ENCODE results near the gene IRS1.

Gene IRS1

GRCh38 chr2:226692521-226693126 is 107.0 kb downstream of the IRS1 start:
- Histone ChIP-seq H3K4me1 (no peaks in the 10 kb centered on the region), H3K9me3 (no peaks in the 10 kb centered on the region)

GRCh38 chr2:226691255-226691654 is 108.4 kb downstream of the IRS1 start:
- Histone ChIP-seq H3K27me3 (0 out of 2 replicates have a peak, but pooled peaks cover 3% of the 10 kb centered on the region), H3K9me3 (no peaks in the 10 kb centered on the region), H3K36me3 (no peaks in the 10 kb centered on the region), H3K4me3 (ENCODE audit: low read depth, low read length) (no peak overlapping the region), H3K4me1 (no peaks in the 10 kb centered on the region)
- TF ChIP-seq, protein P1, sequence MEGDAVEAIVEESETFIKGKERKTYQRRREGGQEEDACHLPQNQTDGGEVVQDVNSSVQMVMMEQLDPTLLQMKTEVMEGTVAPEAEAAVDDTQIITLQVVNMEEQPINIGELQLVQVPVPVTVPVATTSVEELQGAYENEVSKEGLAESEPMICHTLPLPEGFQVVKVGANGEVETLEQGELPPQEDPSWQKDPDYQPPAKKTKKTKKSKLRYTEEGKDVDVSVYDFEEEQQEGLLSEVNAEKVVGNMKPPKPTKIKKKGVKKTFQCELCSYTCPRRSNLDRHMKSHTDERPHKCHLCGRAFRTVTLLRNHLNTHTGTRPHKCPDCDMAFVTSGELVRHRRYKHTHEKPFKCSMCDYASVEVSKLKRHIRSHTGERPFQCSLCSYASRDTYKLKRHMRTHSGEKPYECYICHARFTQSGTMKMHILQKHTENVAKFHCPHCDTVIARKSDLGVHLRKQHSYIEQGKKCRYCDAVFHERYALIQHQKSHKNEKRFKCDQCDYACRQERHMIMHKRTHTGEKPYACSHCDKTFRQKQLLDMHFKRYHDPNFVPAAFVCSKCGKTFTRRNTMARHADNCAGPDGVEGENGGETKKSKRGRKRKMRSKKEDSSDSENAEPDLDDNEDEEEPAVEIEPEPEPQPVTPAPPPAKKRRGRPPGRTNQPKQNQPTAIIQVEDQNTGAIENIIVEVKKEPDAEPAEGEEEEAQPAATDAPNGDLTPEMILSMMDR (IDR thresholded peaks at IDR 0.05; ENCODE audit: low read depth, low read length) = no peak
- no peak for DNase-seq

More at GRCh38 chr2:226692521-226693126, 107.0 kb downstream of the IRS1 start:
- no peaks in the 10 kb centered on the region for H3K36me3 ChIP-seq
- no peak for DNase-seq
- TF ChIP-seq, protein P1 (IDR thresholded peaks at IDR 0.05; ENCODE audit: low read depth, low read length) = no peak
- no peak overlapping the region for H3K4me3 ChIP-seq (ENCODE audit: low read depth, low read length)
- 0 out of 2 replicates have a peak, but pooled peaks cover 3% of the 10 kb centered on the region for H3K27me3 ChIP-seq

GRCh38 chr2:226690461-226691024 is 109.1 kb downstream of the IRS1 start:
- H3K9me3 ChIP-seq = no peaks in the 10 kb centered on the region
- H3K4me3 ChIP-seq (ENCODE audit: low read depth, low read length) = no peak overlapping the region
- 0 out of 2 replicates have a peak, but pooled peaks cover 3% of the 10 kb centered on the region for H3K27me3 ChIP-seq
- no peak for DNase-seq
- TF ChIP-seq, protein P1 (IDR thresholded peaks at IDR 0.05; ENCODE audit: low read depth, low read length) = no peak
- H3K36me3 ChIP-seq = no peaks in the 10 kb centered on the region
- H3K4me1 ChIP-seq = no peaks in the 10 kb centered on the region

- DNase-seq = no peak
- H3K36me3 ChIP-seq = no peaks in the 10 kb centered on the region
- TF ChIP-seq, protein P1 (IDR thresholded peaks at IDR 0.05; ENCODE audit: low read depth, low read length) = no peak
- no peak overlapping the region for H3K4me3 ChIP-seq (ENCODE audit: low read depth, low read length)
- H3K27me3 ChIP-seq = no peaks in the 10 kb centered on the region
- no peaks in the 10 kb centered on the region for H3K9me3 ChIP-seq
- H3K4me1 ChIP-seq = no peaks in the 10 kb centered on the region
Measured at GRCh38 chr2:226687641-226688253, 111.9 kb downstream of the IRS1 start.

- H3K27me3 ChIP-seq = no peaks in the 10 kb centered on the region
- DNase-seq = no peak
- no peak overlapping the region for H3K4me3 ChIP-seq (ENCODE audit: low read depth, low read length)
- TF ChIP-seq, protein P1 (IDR thresholded peaks at IDR 0.05; ENCODE audit: low read depth, low read length) = no peak
- H3K36me3 ChIP-seq = no peaks in the 10 kb centered on the region
- H3K9me3 ChIP-seq = no peaks in the 10 kb centered on the region
- H3K4me1 ChIP-seq = no peaks in the 10 kb centered on the region
Measured at GRCh38 chr2:226684563-226684959, 115.1 kb downstream of the IRS1 start.

All from BE2C (cell line).